HEK293T (cell line): ENCODE results near the gene TMEM37.

Experiments
- ARNT ChIP-seq: fragments of 450-650 bp; IDR thresholded peaks from 2 replicates; pipeline ENCODE4 v1.6.1; 2017; ENCODE audit warnings: mild to moderate bottlenecking
- BHLHE40 ChIP-seq: fragments of 450-650 bp; IDR thresholded peaks from 2 replicates; pipeline ENCODE4 v1.6.1; 2016; ENCODE audit warnings: mild to moderate bottlenecking, moderate library complexity, borderline replicate concordance
- ELF4 ChIP-seq: fragments of 450-650 bp; IDR thresholded peaks from 2 replicates; pipeline ENCODE4 v1.6.1; 2017; ENCODE audit warnings: antibody characterized with exemption
- FOXA1 ChIP-seq: fragments of 450-650 bp; IDR thresholded peaks from 2 replicates; pipeline ENCODE4 v1.6.1; 2016; ENCODE audit warnings: mild to moderate bottlenecking
- L3MBTL2 ChIP-seq: fragments of 450-650 bp; conservative IDR thresholded peaks from 2 replicates; pipeline ENCODE4 v1.6.1; 2016; ENCODE audit warnings: mild to moderate bottlenecking
- SP1 ChIP-seq: fragments of 450-650 bp; IDR thresholded peaks from 2 replicates; pipeline ENCODE4 v1.6.1; 2017
- SUZ12 ChIP-seq: fragments of 450-650 bp; IDR thresholded peaks from 2 replicates; pipeline ENCODE4 v1.6.1; 2016; ENCODE audit warnings: mild to moderate bottlenecking
- TARDBP ChIP-seq: fragments of 450-650 bp; IDR thresholded peaks from 2 replicates; pipeline ENCODE4 v1.6.1; 2016

DNA sequence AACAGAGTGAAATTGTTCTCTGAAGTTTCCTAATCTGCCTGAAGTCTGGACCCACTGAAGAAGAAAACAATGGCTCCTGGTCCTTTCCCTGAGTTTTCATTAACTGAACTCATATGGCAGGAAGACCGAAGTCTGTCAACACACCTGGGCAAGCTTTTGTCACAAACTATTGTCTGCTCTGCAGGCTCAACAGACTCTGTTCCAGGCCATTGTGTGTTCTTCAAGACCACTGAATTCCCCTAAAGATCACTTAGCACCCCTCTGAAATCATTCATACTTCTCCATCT lies 6.6 kb upstream of the TMEM37 start:
- TF ChIP-seq ELF4 (no peak), SP1 (no peak), FOXA1 (no peak), BHLHE40 (no peak), L3MBTL2 (no peak), TARDBP (no peak), SUZ12 (no peak), ARNT (no peak)
